H4 (cell line): ENCODE measurements around the gene PDXP. TPM values are rescaled to one million over a fixed set of nuclear protein-coding genes. Genes with fewer than 3 reads are reported as not detected.
"Not testable (repeated sequence)": the region's sequence is repeated elsewhere in the genome, so short reads cannot be mapped to it uniquely, and the experiment has no call there.

ENCODE experiments used
- DNase-seq: peaks from one replicate; pipeline ENCODE4 v3.0.0-alpha.2; 2015; ENCODE audit warnings: low spot score
- total RNA-seq: library from RNA; depleted of rRNA; stranded (reverse); fragments of >200 nt; shearing (Covaris generic); gene quantifications from 2 replicates; pipeline ENCODE4 v1.2.3, GENCODE V29; 2014

The PDXP gene
- total RNA-seq, 1 experiment from 2014 or later, result 9.3 TPM

DNA sequence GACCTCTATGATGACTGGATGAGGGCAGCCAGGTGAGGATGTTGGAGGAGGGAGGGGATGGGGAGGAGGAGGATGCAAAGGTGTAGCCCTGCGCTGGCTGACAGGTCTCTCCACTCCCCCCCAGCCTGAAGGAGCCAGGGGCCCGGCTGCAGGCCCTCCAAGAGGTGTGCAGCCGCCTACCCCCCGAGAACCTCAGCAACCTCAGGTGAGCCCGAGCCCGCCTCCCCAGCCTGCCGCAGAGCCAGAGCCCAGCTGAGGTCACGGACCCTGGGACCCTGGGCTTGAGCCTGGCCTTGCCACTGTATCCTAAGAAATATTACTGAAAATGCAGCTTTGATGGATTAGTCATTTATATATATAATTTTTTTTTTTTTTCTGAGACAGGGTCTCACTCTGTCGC, 11.2 kb upstream of the PDXP start:
- DNase-seq, result no peak

DNA sequence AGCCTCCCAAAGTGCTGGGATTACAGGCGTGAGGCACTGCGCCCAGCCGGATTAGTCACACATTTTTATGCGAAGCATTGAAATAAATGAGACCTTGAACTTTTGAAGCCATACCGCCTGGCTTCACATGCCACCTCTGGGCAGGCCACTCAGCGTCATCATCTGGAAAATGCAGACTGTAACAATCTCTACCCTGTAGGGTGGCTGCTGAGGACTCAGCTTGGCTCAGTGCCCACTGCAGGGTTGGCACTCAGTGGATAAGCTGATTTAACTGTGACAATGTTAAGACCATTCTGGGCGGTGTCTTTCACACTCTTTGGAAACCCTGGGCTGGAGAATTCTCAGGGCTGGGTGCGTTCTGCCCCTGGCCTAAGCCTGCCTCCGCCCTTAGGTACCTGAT, 10.6 kb upstream of the PDXP start:
- DNase-seq, result no peak

DNA sequence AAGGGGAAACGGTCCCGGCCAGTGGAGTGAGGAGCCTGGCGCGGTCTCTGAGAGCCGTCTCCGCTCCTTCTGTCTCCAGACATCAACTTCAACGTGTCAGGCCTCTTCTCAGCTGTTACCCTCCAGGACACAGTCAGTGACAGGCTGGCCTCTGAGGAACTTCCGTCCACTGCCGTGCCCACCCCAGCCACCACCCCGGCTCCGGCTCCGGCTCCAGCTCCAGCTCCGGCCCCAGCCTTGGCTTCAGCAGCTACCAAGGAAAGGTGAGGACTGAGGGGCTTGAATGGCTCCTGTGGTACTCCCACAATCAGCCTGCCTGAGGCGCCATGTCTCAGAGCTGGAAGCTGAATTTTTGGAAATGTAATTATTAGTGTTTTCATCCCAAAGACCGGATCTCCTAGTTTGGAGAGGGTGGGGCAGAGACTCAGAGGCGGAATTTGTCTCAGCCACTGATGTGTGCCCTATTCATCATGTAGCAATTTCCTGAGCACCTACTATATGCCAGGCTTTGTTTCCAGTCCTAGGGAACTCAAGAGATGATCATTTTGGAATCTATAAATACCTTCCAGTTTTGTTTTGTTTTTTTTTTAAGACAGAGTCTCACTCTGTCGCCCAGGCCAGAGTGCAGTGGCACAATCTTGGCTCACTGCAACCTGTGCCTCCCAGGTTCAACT, 7.9 kb upstream of the PDXP start:
- no peak for DNase-seq

DNA sequence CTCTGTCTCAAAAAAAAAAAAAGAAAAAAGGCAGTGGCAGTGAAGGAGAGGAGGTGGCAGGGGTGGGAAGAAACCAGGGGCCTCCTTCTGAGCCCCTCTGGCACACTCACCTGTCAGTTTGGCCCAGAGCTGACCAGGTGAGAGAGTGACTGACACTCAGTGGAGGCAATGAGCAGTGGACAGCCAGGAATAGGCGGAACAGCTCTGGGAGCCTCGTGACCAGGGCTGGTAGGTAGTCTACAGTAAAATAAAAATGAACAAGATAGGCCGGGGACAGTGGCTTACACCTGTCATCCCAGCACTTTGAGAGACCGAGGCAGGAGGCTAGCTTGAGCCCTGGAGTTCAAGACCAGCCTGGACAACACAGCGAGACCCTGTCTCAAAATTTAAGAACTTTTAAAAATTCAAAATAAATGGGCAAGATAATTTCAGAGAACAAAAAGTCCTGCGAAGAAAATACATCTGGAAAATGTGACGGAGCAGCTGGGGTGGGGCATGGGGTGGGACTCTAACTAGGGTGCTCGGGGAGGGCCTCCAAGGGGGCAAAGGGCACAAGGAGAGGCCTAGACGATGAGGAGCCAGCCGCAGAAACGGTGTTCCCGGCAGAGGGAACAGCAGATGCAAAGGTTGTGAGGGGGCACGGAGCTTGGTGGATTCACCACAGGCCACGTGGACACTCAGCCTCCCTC, 3.8 kb upstream of the PDXP start:
- no peak for DNase-seq

DNA sequence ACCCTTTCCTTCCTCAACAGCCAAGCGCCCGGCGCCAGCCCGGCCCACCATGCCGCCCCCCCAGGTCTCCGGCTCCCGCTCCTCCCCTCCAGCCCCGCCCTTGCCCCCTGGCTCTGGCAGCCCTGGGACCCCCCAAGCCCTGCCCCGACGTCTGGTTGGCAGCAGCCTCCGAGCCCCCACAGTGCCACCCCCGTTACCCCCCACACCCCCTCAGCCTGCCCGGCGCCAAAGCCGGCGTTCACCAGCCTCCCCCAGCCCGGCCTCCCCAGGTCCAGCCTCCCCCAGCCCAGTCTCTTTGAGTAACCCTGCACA, 3.3 kb upstream of the PDXP start:
- no peak for DNase-seq

DNA sequence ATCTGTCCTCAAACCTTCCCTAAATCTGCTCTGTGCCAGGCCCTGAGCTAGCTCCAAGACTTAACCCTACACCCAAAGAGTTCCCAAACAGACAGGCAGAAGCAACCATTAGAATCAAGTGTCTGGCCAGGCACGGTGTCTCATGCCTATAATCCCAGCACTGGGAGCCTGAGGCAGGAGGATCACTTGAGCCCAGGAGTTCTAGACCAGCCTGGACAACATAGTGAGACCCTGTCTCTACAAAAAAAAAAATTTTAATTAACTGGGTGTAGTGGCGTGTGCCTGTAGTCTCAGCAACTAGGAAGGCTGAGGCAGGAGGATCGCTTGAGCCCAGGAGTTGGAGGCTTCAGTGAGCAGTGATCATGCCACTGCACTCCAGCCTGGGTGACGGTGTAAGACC, 1.9 kb upstream of the PDXP start:
- DNase-seq, result not testable (repeated sequence)

DNA sequence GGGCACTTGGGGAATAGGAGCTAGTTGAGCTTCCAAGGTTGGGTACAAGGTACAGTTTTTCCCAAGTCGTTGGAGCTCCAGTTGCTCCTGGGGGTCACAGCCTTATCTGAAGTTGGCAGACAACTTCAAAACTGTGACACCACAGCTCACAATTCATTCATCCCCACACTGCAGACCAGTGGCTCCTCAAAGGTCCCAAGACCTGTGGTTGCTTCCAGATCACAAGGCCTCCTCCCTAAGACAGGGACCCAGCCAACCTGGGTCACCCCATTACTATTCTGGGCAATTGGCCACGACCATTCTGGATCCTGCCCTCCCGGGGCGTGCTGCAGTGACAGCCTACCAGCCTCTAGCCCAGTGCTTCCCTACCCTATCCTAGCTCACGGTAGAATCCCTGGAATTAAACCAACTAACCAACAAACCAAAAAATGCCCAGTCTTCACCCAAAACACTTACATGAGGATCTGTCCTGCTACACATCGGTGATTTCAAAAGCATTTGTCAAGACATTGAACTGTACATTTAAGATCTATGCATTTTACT, 862 bp upstream of the PDXP start:
- no peak for DNase-seq

DNA sequence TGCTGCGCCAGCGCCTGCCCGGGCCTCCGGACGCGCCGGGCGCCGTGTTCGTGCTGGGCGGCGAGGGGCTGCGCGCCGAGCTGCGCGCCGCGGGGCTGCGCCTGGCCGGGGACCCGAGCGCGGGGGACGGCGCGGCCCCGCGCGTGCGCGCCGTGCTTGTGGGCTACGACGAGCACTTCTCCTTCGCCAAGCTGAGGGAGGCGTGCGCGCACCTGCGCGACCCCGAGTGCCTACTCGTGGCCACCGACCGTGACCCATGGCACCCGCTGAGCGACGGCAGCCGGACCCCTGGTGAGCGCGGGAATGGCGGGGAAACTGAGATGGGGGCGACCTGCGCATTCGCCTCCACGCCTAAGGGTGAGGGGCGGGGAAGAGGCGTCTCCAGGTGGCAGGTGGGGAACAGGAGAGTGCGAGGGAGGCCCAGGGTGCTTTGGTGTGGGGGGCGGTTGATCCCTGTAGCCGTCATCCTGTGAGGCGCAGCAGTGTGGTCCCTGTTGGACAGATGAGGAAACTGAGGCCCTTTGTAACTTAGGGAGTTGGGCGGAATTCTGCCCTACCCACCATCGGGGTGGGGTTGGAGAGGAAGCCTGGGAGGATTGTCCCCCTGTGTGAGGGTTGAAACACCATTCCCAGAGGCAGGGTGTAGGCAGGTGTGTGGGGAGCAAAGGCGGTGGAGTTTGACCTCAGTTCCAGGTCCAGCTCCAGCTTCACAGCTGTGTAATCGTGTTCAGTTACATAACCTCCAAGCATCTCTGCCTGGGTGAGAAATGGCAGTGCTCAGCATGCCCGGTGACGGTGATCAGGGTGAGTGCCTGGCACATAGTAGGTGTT, 758 bp downstream of the PDXP start:
- no peak for DNase-seq

DNA sequence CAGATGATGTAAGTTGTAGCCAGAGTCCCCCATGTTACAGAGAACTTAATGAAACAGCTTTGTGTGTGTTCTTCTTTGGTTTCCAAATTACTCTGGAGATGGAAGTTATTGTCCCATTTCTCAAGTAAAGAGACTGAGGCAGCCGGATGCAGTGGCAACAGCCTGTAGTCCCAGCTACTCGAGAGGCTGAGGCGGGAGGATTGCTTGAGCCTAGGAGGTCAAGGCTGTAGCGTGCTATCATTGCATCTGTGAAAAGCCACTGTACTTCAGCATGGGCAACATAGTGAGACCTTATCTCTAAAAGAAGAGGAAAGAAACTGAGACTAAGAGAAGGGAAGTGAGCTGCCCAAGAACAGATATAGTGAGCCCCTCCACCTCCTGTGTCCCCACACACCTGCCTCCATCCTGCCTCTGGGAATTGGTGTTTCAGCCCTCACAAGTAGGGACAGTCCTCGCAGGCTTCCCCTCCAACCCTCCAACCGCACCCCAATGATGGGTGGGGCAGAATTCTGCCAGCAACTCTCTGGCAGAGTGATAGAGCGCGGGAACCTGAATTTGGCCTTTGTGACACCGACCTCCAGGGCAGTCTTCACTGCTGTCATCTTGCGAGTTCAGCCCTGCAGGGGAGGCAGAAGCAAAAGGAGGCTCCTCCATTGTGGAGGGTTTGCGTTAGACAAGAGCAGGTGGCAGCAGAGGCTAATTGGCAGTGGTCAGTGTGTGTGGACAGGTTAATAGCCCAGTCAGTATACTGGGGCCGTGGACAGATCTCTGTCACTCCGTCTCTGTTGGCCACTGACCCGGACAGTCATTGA, 1.6 kb downstream of the PDXP start:
- no peak for DNase-seq

DNA sequence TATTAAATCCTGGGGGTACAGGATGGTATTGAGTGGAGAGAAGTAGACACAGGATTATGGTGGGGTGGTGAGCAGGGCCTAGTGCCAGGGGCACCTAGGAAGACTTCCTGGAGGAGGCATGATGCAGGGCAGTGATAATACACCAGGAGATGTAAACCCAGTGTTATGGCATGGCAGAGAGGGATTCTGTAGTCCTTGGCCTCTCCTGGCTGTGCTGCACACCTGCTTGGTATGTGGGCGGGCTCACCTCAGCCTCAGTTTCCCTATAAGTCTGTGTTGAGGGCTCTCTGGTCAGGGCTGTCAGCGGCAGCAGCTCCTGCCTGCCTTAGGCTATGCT, 2.2 kb downstream of the PDXP start:
- DNase-seq, result no peak

DNA sequence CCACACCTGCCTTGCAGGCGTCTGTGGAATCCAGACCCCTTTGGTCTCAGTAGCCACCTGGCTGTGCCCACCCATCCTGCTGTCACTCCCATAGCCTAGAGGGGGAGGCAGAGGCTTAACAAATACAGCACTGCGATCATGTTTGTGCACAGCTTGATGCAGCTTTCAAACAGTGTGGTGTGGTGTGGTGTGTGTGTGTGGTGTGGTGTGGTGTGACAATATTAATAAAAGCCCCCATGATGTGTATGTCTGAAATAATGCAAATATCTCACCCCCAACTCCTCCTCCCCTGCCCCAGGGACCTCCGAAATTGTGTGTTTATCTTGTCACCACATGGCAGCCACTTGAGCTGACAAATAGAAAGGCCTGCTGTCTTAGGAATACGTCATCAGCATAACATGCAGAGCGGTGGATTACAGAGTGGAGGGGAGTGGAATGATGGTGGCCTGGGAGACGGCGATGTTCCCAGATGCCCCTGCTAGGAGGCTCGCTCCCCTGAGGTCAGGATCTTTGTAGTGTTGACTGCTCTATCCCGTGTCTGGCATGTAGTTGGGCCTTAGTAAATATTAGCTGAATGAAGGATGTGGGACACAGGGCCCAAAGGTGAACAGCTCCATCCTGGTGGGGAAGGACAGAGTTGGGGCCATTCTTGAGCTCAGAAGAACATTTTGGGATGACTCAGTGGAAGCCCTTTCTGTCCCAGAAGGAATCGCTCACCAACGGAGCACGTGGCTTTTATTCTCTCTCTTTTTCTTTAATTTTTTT, 2.8 kb downstream of the PDXP start:
- DNase-seq, result peak; percentile 51

DNA sequence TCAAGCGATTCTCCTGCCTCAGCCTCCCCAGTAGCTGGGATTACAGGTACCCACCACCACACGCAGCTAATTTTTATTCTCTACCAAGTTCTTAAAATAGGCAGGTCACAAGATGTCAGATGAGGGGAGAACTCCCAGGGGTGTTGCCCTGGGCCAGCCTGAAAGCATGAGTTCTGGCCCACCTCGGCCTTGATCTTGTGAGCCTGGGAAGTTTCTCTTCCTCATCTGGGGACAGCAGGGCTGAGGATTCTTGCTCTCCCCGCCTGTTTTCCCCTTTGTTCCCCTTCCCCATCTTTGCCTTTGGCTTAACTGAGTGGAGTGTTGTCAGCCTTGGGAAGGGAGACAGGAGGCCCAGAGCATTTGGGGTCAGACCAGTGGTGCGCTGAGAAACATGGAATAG, 3.5 kb downstream of the PDXP start:
- no peak for DNase-seq

DNA sequence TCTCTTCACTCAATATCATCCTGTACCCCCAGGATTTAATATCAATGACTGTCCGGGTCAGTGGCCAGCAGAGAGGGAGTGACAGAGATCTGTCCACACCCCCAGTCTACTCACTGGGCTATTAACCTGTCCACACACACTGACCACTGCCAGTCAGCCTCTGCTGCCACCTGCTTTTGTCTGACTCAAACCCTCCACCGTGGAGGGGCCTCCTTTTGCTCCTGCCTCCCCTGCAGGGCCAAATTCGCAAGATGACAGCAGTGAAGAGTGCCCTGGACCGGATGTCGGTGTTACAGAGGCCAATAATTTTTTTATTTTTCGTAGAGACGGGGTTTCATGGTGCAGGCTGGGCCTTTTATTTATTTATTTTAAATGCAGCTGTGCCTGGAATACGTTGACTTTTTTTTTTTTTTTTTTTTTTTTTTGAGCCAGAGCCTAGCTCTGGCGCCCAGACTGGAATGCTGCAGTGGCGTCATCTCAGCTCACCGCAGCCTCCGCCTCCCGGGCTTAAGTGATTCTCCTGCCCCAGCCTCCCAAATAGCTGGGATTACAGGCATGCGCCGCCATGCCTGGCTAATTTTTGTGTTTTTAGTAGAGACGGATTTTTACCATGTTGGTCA, 5.1 kb downstream of the PDXP start:
- DNase-seq, result no peak

DNA sequence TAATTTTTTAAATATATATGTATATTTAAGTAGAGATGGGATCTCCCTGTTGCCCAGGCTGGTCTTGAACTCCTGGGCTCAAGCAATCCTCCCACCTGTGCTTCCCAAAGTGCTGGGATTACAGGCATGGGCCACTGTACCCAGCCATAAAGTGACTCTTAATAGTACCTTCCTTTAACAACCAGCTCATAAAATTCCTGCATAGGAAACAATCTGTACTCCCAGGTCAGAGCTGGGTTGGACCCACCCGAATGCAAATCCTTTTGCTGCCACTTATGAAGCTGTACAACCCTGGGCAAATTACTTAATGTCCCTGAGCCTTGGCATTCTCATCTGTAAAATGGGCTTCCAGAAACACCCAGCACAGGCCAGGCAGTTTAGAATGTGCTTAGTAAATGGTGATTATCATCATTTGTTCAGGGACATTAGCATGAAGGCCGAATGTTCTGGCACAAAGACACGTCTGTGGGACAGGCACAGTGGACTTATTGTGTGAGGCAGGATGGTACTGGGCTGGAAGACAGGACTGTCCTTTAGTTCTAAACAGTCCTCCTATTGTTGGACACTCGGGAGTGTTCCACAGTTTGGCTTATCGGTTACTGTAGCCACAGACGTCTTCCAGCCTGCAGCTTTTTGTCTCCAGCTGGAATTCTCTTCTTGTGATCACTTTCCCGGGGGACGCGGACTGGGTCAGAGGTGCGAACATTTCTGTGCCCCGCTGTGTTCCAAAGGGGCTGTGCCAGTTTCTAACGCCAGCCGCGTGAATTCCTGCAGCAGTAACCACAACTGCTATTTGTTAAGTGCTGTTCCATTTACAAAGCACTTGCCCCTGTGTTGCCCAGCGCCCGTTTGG, 6.0 kb downstream of the PDXP start:
- DNase-seq, result no peak

DNA sequence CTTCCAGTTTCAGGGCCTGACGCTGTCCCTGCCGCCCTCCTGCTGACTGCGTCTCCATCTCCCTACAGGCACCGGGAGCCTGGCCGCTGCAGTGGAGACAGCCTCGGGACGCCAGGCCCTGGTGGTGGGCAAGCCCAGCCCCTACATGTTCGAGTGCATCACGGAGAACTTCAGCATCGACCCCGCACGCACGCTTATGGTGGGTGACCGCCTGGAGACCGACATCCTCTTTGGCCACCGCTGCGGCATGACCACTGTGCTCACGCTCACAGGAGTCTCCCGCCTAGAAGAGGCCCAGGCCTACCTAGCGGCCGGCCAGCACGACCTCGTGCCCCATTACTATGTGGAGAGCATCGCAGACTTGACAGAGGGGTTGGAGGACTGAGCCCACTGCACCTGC, 7.0 kb downstream of the PDXP start:
- DNase-seq, result no peak

DNA sequence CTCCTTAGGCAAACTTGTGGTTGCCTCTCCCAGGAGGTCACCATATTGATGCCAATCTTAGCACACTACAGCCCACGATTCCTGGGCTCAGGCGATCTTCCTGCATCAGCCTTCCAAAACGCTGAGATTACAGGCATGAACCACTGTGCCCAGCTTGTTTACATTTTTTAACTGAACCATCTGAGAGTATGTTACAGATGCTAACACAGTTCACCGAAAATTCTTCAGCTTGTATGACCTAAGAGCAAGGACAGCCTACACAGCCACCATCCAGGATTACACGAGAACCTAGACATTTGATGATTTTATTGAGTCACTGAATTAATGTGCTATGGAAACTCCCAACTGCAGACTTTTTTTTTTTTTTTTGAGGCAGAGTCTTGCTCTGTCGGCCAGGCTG, 11.1 kb downstream of the PDXP start:
- DNase-seq, result peak; percentile 50

DNA sequence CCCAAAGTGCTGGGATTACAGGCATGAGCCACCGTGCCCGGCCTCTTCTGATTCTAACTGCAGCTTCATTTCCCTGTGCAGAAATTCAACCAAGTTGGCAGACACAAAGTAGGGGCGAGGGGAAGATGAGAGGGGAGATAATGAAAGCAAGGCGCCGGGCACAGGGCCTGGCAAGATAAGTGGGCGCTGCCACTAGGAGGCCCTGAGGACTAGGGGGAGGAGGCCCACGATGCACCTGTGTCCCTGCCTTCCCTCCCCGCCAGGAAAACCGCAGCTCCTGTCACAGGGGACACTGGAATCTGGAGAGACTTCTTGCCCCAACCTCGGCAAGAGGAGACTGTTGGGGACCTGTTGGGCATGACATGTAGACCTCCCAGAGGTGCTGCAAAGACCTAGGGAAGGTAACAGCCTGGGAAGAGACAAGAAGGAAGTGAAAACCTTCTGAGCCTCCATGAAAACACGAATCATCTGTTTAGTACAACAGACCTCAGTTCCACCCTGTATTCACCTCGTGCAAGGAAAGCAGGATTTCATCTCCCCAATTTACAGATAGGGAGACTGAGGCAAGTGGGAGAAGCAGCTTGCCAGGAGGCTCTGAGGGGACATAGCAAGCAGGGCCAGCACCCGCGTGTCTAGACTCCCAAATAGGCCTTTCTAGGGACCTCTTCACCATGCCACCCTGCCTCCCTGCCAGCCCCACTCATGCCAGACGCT, 13.8 kb downstream of the PDXP start:
- DNase-seq, result no peak

DNA sequence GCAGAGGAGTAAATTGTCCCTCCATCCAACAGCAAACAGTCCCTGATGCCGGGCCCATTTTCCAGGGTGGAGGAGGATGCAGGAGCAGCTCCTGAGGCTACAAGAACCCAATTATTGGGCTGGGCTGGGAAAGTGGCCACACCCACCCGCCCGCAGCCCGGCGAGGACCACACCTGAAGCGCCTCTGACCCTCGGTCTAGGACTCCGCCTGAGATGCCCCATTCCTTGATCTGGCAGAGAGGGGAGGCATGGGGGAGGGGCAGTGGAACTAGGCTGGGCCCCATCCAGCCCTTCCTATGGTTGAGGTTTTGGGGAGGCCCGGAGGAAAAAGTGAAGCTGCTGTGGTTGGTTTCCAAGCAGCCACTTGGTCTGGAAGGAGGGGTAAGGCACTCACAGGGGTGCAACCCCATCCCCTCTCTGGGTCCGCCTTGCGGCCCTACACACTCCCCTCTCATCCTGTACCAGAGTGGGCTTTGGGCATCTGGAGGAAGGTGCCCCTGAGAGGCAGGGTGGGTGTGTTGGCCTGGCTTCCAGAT, 14.5 kb downstream of the PDXP start:
- no peak for DNase-seq

DNA sequence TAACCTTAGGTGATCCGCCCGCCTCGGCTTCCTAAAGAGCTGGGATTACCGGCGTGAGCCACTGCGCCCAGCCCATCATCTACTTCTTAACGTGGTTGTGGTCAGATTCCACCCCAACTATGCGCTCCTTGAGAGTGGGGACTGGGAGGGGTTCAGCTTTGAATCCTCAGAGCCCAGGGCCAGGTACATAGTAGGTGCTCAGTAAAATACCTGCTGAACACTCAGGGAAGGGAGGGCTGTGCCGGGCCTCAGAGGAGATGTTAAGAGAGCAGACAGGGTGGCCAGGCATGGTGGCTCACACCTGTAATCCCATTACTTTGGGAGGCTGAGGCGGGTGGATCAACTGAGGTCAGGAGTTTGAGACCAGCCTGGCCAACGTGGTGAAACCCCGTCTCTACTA, 15.7 kb downstream of the PDXP start:
- DNase-seq, result no peak
